Stomach (tissue), 9 donors: ENCODE results near the gene NDUFV1. TPM values are rescaled to one million over a fixed set of nuclear protein-coding genes. Genes with fewer than 3 reads are reported as not detected.
"Not testable (repeated sequence)": the region's sequence is repeated elsewhere in the genome, so short reads cannot be mapped to it uniquely, and the experiment has no call there.

ENCODE experiments used
- DNase-seq, 2 donors: peaks; one replicate each; pipeline versions ENCODE4 v3.0.0 to v3.0.0-alpha.2; 2013 to 2019
- H3K27ac ChIP-seq, 5 donors: fragments of 200-600 bp in 4 of 5; sonication (generic) in 4 of 5; one replicate each; pipeline ENCODE4 v1.5.1; 2013 to 2019; ENCODE audit warnings: mild to moderate bottlenecking in 1 of 5, moderate library complexity in 1 of 5
- H3K27me3 ChIP-seq, 3 donors: fragments of 200-600 bp; sonication (generic); one replicate each; pipeline ENCODE4 v1.5.1; 2017 to 2019; ENCODE audit warnings: mixed run types in 1 of 3
- H3K36me3 ChIP-seq, 4 donors: fragments of 200-600 bp; sonication (generic); 1 replicate in 3 of 4; 2 replicates in 1 of 4; pipeline ENCODE4 v1.5.1; 2016 to 2019
- H3K4me1 ChIP-seq, 4 donors: fragments of 200-600 bp; sonication (generic); one replicate each; pipeline ENCODE4 v1.5.1; 2016 to 2019
- H3K4me3 ChIP-seq, 4 donors: fragments of 200-600 bp; sonication (generic) in 3 of 4; one replicate each; pipeline ENCODE4 v1.5.1; 2016 to 2019; ENCODE audit warnings: mild to moderate bottlenecking in 1 of 4
- H3K9me3 ChIP-seq, 4 donors: fragments of 200-600 bp; sonication (generic); one replicate each; pipeline ENCODE4 v1.5.1; 2016 to 2019
- EP300 ChIP-seq: sonication (generic); formaldehyde crosslinking; IDR thresholded peaks from one replicate; pipeline ENCODE4 v1.6.1; 2017; ENCODE audit warnings: antibody characterized with exemption
- POLR2A ChIP-seq, 4 donors: fragments of 450-650 bp; IDR thresholded peaks; one replicate each; pipeline ENCODE4 v1.6.1; 2016; ENCODE audit warnings: antibody characterized with exemption in 4 of 4, control low read depth in 2 of 4, mild to moderate bottlenecking in 1 of 4, moderate library complexity in 1 of 4
- POLR2AphosphoS5 ChIP-seq, 3 donors: sonication (generic); formaldehyde crosslinking; IDR thresholded peaks; one replicate each; pipeline ENCODE4 v1.6.1; 2016; ENCODE audit warnings: antibody characterized with exemption in 3 of 3
- WGBS, 5 donors: extraction: QIAGEN DNeasy Blood & Tissue Kit in 3 of 5; methylation state at CpG; one replicate each; pipeline versions ENCODE4 v1.1.5 to v1.1.7; 2013 to 2018; 5-methylcytosine and 5-hydroxymethylcytosine counted together
- intact Hi-C: fragments of 100-400 bp; cut with DNase I; formaldehyde crosslinking; loops from one replicate; pipeline ENCODE4 v1.15.1; 2023; ENCODE audit warnings: low total_unique reads
- polyA plus RNA-seq, 3 donors: library from polyadenylated mRNA; stranded (reverse); fragments of 200-250 nt; gene quantifications; one replicate each; pipeline ENCODE4 v1.2.3, GENCODE V29; 2013
- total RNA-seq, 5 donors: library from RNA; depleted of rRNA; stranded (reverse); fragments of >200 nt; gene quantifications; one replicate each; pipeline versions ENCODE4 v1.1.0 to v1.2.3, GENCODE V29; 2014 to 2016
- TF ChIP-seq, protein P1 (sequence below), 7 experiments: fragments of 450-650 bp in 4 of 7; fragments of 200-600 bp in 3 of 7; sonication (generic) in 3 of 7; IDR thresholded peaks; one replicate each; pipeline ENCODE4 v1.5.1; 2016 to 2019; ENCODE audit warnings: antibody characterized with exemption in 7 of 7, control low read depth in 2 of 7, mild to moderate bottlenecking in 1 of 7
- donor health status: healthy with polysubstance abuse.
- donor health status: Bipolar disorder and iron deficiency.
- donor health status: healthy.

The NDUFV1 gene
- total and polyA plus RNA-seq, 8 donors = 148 to 806 (median 200) TPM

DNA sequence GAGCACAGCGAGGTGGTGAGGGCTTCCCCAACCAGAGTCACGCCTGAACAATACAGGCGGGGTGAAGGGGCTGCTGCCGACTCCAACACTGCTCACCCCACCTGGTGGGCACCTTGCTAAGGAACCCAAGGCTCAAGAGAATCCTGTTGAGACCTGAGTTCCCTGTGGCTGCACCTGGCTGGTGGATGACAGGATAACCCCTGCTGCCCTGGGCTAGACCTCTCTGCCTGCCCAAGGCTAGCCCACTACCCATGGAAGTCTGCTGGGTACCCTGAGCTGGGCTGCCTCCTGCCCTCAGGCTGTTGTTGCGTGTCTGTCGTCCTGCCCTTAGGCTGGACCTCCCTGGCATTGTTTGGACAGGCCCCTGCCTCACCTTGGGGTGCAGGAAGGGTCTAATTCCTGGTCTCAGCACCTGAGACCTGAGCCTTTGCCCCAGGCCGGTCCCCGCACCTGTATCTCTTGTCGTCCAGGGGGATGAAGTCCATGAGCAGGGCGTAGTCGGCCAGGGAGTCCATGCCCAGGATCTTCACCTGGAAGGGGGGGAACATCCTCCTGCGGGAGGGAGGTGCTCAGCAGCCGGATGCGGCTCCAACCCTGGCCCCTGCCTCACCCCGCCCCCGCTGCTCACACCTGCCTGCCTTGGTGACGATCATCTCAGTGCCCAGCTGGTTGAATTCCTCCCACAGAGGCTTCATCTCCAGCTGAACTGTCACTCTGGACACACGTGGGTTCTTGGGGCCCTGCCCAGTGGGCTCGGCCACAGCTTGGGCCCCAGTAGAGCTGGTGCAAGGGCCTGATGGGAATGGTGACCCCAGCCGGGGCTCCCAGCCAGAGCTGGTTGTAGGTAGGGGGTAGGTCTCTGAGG is 27.9 kb downstream of the NDUFV1 start:
- H3K36me3 ChIP-seq = no peaks in the 10 kb centered on the region
- 78 to 89% (median 86%) methylated on average over 15 to 20 of the region's 20 CpGs for WGBS, 5 donors
- no peak overlapping the region for H3K4me3 ChIP-seq
- H3K9me3 ChIP-seq = no peaks in the 10 kb centered on the region
- H3K4me1 ChIP-seq = peaks cover 9 to 37% (median 33%) of the 10 kb centered on the region in 4 donors
- no peak overlapping the region for H3K27ac ChIP-seq
- DNase-seq = no peak
- TF ChIP-seq, protein P1, sequence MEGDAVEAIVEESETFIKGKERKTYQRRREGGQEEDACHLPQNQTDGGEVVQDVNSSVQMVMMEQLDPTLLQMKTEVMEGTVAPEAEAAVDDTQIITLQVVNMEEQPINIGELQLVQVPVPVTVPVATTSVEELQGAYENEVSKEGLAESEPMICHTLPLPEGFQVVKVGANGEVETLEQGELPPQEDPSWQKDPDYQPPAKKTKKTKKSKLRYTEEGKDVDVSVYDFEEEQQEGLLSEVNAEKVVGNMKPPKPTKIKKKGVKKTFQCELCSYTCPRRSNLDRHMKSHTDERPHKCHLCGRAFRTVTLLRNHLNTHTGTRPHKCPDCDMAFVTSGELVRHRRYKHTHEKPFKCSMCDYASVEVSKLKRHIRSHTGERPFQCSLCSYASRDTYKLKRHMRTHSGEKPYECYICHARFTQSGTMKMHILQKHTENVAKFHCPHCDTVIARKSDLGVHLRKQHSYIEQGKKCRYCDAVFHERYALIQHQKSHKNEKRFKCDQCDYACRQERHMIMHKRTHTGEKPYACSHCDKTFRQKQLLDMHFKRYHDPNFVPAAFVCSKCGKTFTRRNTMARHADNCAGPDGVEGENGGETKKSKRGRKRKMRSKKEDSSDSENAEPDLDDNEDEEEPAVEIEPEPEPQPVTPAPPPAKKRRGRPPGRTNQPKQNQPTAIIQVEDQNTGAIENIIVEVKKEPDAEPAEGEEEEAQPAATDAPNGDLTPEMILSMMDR (IDR thresholded peaks at IDR 0.05) = no peak
- TF ChIP-seq POLR2A (IDR thresholded peaks at IDR 0.05) (no peak), EP300 (no peak), POLR2AphosphoS5 (IDR thresholded peaks at IDR 0.05) (no peak)
- intact Hi-C loops = no loop called here
- peaks cover 0 to 6% (median 0%) of the 10 kb centered on the region in 3 donors for H3K27me3 ChIP-seq

DNA sequence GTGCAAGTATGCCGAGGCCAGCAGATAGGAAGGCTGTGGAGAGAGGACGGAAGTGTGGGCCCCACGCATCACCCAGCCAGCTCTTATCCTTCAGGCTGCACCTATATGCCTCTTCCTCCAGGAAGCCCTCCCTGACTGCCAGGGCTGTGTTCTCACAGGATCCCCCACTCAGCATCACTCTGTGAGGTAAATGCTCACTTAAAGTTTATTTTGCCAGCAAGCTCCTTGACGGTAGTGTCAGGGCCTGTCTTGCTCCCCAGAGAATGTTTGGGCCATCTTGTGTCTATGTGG is 28.4 kb downstream of the NDUFV1 start:
- DNase-seq = no peak
- intact Hi-C loops = no loop called here
- H3K9me3 ChIP-seq = no peaks in the 10 kb centered on the region
- no peak overlapping the region for H3K4me3 ChIP-seq
- no peak overlapping the region for H3K27ac ChIP-seq
- H3K4me1 ChIP-seq = peaks cover 9 to 43% (median 32%) of the 10 kb centered on the region in 4 donors
- TF ChIP-seq POLR2A (IDR thresholded peaks at IDR 0.05) (no peak), POLR2AphosphoS5 (IDR thresholded peaks at IDR 0.05) (no peak), EP300 (no peak)
- TF ChIP-seq, protein P1 (IDR thresholded peaks at IDR 0.05) = no peak
- H3K36me3 ChIP-seq = no peaks in the 10 kb centered on the region
- H3K27me3 ChIP-seq = peaks cover 0 to 12% (median 2%) of the 10 kb centered on the region in 3 donors
- WGBS, 5 donors = 76 to 90% (median 87%) methylated on average over 4 of the region's 4 CpGs

DNA sequence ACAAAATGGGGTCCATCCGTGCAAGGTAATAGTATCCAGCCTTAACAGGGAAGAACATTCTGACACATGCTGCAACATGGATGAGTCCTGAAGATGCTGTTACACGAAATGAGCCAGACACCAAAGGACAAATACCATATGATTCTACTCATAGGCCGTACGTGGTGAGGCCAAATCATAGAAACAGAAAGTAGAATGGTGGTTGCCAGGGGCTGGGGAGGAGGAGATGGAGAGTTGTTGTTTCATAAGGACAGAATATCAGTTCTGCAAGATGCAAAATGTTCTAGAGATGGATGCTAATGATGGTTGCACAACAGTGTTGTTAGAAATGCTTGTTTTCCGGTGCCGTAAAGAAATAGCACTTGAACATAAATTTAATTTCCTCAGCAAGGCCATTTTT is 30.2 kb downstream of the NDUFV1 start:
- no peaks in the 10 kb centered on the region for H3K9me3 ChIP-seq
- H3K36me3 ChIP-seq = no peaks in the 10 kb centered on the region
- 76 to 83% (median 82%) methylated on average over 6 of the region's 6 CpGs for WGBS, 5 donors
- peaks cover 0 to 28% (median 16%) of the 10 kb centered on the region in 4 donors for H3K4me1 ChIP-seq
- peak overlapping the region in 2 of 5 donors; percentile 19 to 50 for H3K27ac ChIP-seq
- DNase-seq = no peak
- peaks cover 0 to 28% (median 6%) of the 10 kb centered on the region in 3 donors for H3K27me3 ChIP-seq
- no peak overlapping the region for H3K4me3 ChIP-seq
- TF ChIP-seq EP300 = no peak
- TF ChIP-seq, protein P1 (IDR thresholded peaks at IDR 0.05) = no peak
- no peak for TF ChIP-seq POLR2A (IDR thresholded peaks at IDR 0.05)
- no peak for TF ChIP-seq POLR2AphosphoS5 (IDR thresholded peaks at IDR 0.05)
- intact Hi-C loops = no loop called here

DNA sequence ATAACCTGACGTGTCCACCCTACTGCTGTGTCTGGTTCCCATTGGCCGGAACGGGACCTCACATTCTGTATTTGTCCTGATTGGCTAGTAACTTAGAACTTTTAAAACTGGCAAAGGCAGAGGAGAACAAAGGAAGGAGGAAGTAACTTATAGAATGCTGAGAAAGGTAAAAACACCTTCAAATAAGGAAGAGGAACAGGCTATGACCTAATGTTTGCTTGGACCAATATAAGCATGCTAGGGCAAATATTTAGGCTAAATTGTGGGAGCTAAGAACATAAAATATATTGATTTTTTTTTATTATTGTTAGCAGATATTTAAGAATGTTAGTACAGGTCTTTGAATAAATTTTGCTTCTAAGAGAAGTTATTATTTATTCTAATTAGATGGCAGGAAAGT is 30.7 kb downstream of the NDUFV1 start:
- intact Hi-C loops, H3K9me3 ChIP-seq, H3K4me3 ChIP-seq, H3K36me3 ChIP-seq, DNase-seq: not testable (repeated sequence)
- Histone ChIP-seq H3K27me3 (peaks cover 0 to 28% (median 6%) of the 10 kb centered on the region in 3 donors), H3K27ac (peak overlapping the region in 2 of 5 donors; percentile 19 to 50), H3K4me1 (peaks cover 0 to 24% (median 11%) of the 10 kb centered on the region in 4 donors)
- 53 to 73% (median 61%) methylated on average over 3 of the region's 3 CpGs for WGBS, 5 donors
